ENCODE measurements around the gene NME5.
"Not testable (repeated sequence)": the region's sequence is repeated elsewhere in the genome, so short reads cannot be mapped to it uniquely, and the experiment has no call there.

The NME5 gene, protein sequence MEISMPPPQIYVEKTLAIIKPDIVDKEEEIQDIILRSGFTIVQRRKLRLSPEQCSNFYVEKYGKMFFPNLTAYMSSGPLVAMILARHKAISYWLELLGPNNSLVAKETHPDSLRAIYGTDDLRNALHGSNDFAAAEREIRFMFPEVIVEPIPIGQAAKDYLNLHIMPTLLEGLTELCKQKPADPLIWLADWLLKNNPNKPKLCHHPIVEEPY

DNA sequence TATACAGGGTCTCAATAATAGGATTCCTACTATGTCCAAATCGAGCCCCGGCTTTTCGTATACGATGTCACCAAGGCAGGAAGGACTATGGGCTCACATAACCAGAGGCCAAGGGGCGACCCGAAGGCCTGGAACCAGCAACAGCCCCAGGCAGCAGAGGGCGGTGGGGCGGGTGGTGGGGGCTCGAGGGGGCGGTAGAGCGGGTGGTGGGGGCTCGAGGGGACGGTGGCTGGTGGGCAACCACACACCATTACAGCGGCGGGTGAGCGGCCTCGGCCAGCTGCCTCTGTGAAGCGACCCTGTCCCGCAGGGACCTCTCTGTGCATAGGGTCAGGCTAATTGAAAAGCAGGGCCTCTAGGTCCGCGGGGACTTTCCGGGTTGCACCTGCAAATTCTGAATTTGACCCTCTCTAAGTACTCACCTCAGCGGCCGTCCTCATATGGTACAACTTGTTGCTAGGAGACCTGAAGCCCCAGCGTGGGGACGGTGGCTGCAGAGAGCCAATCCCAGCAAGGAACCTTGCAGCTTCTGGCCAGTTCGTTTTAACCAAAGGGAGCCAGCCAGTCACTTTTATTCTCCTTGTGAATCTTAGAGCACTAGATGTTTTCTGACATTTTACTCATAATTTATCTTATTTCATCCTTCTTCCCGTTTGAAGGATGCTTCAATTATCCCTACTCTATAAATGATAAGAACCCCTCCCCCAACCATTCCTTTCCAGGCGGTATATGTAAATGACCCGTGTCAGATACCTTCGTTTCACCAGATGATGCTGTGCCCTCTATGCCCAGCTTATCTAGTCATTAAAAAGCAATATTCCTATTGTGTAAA, at the start of gene NME5:
TSS of gene NME5 (minus strand) at position 480 of the 832 bp plus-strand sequence. CDS start 648 bp downstream, outside the sequence.
- no peak for DNase-seq (ENCODE audit: low spot score)

DNA sequence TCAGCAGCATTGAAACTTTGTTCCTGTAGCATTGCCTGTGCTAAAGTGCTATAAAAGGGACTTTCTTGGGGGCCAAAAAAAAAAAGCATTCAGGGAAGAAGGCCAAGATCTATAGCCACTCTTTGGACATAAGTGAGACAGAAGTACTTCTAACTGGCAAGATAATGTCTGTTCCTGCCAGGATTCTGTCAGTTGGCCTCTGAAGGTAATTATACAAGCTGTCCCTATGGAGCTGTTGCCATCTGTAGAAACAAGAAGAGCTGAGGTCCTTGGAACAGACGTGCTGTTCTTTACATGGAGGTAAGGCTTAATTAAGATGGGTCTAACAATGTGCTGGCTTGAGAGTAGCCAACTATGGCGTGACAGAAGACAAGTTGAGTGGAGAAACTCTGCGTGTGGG, 49.4 kb upstream of the NME5 start:
- DNase-seq (ENCODE audit: low spot score), result no peak

DNA sequence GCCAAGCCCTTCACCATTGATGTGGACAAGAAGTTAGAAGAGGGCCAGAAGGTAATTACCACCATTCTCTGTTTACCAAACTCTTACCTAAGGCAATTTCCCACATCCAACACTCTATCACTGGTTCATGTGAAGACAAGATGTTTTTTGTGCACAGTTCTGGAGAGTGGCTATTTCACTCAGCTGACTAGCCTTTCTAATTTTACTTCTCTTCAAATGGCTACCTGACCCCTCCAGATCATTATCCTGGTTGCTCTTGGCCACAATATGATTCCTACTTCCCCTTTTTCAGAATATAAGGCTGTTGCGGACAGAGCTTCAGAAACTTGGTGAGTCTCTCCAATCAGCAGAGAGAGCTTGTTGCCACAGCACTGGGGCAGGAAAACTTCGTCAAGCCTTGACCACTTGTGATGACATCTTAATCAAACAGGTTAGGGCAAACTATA, 46.8 kb upstream of the NME5 start:
- DNase-seq (ENCODE audit: low spot score), result no peak

DNA sequence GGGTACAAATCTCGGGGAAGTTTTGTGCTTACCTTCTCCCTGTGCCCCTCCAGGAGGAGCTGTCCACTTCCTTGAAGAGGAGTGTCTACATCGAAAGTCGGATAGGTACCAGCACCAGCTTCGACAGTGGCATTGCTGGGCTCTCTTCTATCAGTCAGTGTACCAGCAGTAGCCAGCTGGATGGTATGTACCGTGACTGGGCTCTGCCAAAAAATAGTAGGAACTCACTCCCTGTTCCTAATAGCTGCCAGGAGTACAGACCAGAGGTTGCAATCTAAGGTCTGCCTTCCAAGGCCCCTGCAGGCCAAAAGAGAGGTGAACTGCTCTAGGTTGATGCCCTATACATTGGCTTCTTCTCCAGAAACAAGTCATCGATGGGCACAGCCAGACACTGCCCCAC, 43.6 kb upstream of the NME5 start:
- no peak for DNase-seq (ENCODE audit: low spot score)

DNA sequence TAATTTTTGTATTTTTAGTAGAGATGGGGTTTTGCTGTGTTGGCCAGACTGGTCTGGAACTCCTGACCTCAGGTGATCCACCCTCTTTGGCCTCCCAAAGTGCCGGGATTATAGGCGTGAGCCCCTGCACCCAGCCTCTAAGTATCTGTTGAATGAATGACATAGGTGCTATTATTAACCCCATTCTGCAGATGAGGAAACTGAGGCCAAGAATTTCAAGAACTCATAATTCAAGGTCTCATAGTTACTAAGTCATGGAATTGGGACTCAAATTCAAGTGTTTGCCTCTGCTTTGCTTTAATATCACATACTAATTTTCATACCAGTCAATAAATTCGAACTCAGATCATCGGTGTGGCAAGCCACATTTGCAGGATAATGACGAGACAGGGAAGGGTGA, 41.6 kb upstream of the NME5 start:
- no peak for DNase-seq (ENCODE audit: low spot score)

DNA sequence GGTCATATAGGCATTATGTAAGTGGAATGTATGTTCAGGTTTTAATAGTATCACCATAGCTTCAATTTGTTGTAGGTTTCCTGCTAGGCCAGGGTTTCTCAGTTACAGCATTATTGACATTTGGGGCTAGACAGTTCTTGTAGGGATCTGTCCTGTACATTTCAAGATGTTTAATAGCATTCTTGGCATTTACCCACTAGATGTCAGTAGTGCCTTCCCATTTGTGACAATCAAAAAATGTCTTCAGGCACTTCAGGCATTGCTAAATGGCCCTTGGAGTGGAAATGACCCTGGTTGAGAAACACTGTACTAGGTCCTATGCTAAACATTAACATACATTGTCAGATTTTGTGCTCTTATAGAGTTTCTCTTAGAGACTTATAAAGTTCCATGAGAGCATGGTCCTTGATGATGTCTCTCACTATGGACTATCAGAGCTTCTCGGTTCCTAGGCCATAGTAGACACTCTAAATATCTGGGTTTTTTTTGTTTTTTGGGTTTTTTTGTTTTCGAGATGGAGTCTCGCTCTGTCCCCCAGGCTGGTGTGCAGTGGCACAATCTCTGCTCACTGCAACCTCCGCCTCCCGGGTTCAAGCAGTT, 41.1 kb upstream of the NME5 start:
- peak; percentile 39 for DNase-seq (ENCODE audit: low spot score)

DNA sequence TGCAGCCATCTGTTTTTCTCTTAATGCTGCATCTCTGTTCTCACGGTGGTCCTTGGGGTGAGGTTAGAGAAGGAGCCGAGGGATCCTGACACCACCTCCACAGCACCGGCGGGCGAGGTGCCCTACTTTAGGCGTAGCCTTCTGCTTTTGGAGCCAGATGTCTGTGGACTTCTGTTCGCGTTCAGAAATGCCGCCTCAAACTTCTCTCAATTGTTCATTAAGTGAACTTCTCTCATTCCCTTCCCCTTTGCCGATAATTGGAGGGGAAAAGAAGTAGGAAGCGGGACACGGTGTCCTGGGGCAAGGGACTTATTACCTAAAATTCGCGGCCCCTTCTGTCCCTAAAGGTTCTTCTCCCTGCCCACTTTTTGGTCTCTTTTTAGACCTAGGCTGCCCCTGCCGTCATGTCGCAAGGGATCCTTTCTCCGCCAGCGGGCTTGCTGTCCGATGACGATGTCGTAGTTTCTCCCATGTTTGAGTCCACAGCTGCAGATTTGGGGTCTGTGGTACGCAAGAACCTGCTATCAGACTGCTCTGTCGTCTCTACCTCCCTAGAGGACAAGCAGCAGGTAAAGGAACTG, 40.1 kb upstream of the NME5 start:
- no peak for DNase-seq (ENCODE audit: low spot score)

DNA sequence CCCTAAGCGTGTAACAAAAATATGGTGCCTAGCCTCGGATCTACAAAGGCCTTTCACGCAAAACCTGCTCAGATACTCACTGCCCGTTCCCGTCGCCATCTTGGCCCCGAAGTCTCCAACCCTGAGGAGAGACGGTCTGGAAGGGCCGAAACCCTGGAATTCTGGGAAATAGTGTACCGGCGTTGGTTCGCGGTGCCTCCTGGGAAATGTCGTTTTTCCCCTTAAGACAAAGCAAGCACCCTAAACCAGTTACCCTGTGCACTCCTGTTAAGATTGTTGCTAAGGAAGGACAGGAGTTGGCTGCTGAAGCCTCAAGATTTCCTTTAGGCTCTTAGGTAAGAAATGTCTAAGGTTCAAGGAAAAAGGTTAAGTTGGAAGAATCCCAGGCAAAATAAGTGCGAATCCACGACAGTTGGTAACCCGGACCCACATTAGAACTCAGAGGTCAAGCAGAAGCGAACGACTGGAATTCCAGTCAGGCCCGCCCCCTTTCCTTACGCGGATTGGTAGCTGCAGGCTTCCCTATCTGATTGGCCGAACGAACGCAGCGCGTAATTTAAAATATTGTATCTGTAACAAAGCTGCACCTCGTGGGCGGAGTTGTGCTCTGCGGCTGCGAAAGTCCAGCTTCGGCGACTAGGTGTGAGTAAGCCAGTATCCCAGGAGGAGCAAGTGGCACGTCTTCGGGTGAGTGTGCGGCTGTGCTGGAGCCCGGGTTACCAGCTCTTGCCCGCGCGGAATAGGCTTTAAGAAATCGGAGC, 39.5 kb upstream of the NME5 start, which contains the start of the genes BRD8 and KIF20A:
TSS of gene BRD8 (minus strand) at position 115 of the 761 bp plus-strand sequence. CDS start at position 99, 16 bp downstream.
TSS of gene KIF20A (plus strand) at position 597 of the 761 bp plus-strand sequence. CDS start 569 bp downstream, outside the sequence.
- peak; percentile 93 for DNase-seq (ENCODE audit: low spot score)

DNA sequence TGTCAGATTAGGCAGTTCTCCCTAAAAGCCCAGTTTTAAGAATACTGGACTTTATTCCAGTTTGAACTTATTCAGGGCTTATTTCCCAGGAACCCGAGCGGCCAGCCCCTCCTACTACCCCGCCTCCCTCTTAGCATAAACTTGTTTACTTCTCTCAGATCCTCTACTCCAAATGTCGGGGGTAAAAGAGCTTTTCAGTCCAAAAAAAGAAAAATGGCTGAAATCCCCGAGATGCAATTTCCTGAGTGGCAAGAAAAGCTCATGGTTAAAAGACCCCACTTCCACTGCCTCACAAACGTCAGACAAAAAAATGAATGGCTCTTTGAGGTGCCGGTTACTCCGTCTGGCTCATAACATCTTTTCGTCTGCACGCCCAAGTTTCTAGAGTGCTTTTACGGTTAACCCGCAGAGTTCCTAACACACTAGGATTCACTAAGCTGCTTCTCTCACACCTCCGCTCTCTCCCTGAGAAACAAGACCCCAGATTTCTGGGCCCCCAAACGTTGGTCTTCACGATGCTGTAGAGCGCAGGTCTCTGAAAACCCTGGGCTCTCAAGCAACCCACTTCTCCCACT, 38.8 kb upstream of the NME5 start:
- no peak for DNase-seq (ENCODE audit: low spot score)

DNA sequence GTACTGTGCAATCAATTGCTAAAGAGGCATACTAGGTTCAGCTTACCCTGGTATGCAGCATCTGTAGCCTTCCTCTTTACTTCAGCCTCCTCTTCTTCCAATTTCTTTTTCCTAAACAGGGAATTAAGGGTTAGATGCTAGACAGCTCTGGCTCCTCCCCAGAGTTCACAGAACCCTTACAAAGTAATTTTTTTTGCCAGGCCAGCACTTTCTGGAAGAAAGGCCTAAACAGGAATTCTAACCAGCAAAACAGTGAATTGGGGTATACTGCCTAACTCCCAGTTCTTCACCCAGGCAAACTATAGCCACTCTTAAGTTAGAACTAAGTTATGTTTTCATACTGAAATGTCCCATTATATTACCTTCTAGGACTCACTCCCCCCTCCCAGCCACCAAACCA, 31.1 kb upstream of the NME5 start:
- no peak for DNase-seq (ENCODE audit: low spot score)

DNA sequence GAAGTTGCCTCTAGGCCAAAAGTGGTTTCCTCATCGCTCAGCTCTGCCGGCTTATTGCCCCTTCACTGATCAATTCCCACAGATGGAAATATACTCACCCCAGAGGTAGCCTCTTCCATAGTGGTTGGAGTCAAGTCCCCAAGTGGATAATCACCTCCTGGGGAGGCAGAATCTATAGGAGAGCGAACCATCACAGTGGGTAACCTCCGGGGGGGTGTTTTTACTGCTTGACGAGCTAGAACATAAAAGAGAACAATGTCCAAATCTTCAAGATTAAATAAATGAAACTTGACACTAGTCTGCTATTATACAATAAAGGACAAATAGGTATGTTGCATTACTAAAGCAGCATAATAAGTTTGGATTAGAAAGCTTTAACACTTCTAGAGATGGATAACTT, 29.9 kb upstream of the NME5 start:
- no peak for DNase-seq (ENCODE audit: low spot score)

DNA sequence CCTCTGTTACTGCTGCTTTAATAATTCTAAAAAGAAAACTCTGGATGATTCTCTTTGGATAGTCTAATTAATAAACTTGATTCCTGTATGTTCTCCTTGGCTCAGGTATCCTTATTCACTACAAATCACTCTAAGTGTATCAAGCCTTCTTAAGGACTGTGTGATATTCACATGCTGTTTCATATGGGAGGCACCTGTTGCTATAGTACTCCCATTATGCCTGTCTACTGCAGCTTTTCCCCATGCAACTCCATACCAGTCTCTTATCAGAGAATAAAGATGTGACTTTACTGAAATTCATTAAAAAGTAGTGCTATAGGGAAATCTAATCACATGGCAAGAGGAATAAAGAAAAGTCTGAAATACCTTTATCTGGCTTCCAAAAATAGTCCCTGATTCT, 24.5 kb upstream of the NME5 start:
- DNase-seq (ENCODE audit: low spot score), result no peak

DNA sequence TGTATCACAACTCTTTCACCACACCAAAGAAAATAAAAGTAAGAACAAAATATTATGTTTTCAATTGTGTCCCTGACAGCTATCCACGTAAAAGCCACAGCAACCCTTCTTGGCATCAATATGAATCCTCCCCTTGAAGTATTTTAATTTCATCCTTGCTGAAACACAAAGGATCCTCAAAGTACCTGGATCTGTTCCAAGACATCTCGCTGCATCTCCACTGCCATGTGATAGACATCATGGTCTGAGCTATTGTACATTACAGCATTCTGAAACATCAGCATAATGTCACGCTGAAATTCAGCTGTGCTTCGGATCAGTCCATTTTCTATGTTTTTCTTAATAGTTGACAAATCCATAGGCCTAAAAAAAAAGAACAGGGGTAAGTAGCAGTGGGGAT, 21.5 kb upstream of the NME5 start:
- DNase-seq (ENCODE audit: low spot score), result no peak

DNA sequence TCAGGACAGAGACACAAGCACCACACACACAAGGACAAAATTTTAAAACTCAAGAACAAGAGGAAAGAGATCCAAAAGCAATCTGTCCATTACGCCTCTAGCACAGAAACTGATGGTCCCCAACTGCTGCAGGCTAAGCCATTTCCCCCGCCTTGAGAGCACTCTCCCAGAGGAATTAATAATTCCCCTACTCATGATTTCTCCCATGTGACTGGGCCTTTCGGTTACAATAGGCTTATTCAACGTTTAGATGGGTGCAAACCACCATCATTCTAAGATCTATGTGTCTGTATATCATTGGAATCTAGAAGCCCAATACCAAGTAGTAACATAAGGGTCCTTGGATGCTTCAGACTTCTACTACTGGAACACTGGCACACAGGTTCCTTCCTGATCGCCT, 20.4 kb upstream of the NME5 start:
- DNase-seq (ENCODE audit: low spot score), result no peak

DNA sequence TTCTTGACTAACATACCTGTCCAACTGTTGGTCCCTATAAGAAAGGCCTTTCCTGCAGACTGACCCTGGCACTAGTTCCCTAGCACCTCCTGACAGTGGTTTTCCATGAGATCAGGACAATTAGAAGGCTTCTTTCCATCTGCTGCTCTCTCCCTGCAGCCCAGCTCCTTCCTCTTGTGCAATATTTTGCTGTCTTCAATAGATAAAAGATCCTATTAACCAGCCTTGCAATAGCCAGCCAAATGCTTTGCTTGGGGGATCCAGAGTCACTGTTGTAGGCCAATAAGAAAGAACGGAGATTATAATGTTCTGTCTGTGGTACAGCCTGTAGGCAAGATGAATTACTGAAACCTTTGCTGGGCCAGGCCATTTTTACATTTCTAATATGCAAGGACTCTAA, 18.4 kb upstream of the NME5 start:
- DNase-seq (ENCODE audit: low spot score), result no peak

DNA sequence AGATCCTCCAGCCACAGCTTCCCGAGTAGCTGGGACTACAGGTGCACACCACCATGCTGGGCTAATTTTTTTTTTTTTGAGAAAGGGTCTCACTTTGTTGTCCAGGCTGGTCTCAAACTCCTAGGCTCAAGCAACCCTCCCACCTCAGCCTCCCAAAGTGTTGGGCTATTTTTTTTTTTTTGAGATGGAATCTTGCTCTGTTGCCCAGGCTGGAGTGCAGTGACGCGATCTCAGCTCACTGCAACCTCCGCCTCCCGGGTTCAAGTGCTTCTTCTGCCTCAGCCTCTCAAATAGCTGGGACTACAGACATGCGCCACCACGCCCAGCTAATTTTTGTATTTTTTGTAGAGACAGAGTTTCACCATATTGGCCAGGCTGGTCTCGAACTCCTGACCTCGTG, 16.7 kb upstream of the NME5 start:
- not testable (repeated sequence) for DNase-seq (ENCODE audit: low spot score)

DNA sequence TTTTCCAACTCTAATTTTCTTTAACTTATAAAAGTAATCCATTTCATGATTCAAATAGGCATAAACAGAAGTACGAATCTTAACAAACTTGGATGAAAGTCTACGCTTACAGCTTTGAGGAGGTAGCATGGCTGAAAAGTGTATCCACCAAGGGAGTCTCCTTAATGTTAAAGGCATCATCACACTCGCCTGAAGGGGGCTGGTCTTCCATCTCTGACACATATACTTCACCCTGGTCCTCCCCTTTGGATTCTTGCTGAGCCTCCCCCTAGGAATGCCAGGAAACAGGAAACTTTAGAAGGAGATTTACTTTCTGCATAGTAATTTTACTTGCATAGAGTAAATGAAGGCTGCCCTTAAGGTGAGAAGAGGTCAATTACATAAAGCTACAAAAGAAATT, 10.3 kb upstream of the NME5 start:
- no peak for DNase-seq (ENCODE audit: low spot score)

DNA sequence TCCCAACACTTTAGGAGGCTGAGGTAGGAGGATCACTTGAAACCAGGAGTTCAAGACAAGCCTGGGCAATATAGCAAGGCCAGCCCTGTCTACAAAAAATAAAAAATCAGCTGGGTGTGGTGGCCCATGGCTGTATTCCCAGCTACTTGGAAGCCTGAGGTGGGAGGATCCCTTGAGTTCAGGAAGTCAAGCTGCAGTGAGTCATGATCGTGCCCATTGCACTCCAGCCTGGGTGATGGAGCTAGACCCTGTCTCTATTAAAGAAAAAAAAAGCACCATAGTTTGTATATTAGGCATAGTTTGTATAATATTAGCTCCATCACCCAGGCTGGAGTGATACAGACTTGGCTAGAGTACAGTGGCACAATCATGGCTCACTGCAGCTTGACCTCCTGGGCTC, 9.6 kb upstream of the NME5 start:
- no peak for DNase-seq (ENCODE audit: low spot score)

DNA sequence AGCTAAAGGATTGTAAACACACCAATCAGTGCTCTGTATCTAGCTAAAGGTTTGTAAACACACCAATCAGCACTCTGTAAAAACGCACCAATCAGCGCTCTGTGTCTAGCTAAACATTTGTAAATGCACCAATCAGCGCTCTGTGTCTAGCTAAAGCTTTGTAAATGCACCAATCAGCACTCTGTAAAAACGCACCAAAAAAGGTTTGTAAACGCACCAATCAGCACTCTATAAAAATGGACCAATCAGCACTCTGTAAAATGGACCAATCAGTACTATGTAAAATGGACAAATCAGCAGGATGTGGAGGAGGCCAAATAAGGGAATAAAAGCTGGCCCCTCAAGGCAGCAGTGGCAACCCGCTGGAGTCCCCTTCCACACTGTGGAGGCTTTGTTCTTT, 4.3 kb upstream of the NME5 start:
- not testable (repeated sequence) for DNase-seq (ENCODE audit: low spot score)

DNA sequence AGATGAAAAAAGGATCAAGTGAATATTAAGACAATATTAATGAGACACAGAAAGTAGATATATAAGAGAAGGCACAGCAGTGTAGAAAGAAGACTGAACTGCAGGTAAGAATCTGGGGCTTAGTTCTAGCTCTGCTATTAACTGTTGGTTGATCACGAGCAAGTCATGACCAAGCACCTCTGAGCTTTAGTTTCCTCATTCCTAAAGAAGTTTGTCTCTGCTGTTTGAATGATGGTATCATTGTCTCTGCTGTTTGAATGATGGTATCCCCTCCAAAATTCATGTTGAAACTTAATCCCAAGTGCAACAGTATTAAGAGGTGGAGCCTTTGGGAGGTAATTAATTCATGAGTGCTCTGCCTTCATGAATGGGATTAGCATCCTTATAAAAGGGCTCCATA, 2.5 kb upstream of the NME5 start:
- no peak for DNase-seq (ENCODE audit: low spot score)

DNA sequence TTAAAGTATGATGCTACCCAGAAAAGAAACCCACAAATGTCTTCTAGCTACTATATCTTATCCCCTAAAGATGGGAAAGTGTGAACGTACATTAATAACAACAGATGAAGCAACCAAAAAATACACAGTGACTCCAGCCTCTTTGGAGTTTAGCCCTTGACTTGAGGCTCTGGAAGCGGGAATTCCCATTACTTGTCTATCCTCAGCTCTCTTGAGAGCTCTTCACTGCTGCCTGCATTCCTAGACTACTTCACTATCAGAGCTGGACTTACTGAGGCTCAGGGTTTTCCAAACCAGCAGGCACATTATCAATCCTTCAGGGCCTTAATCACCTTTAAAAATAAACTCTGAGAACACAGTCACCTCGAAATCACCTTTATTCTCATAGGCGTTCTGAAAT, 1.0 kb upstream of the NME5 start:
- no peak for DNase-seq (ENCODE audit: low spot score)

DNA sequence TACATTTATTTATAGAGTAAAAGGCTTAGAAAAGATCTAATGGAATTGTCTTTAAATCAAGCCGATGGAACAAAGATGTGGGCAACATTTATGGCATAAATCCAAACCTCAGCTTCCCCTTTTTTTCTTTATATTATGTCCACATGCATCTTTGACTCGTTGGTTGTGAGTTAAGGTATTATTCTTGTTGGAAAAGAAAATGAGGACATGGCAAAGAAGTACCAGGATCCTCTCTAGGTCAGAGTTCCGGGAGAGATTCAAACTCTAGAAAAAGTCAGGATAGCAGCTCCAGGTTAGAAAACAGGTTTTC, 508 bp upstream of the NME5 start:
- no peak for DNase-seq (ENCODE audit: low spot score)

Measured in CD4-positive, alpha-beta T cell treated with Interleukin-15 for 4 hours (primary cell).